GM18867 (cell line): Measurements from ENCODE around the gene SH2D4B.

Experiments used
- ATAC-seq: cut with Tn5 transposase; IDR thresholded peaks from one replicate; pipeline ENCODE4 v1.9.1; 2021; ENCODE audit warnings: mild to moderate bottlenecking, moderate library complexity; ENCODE audit not compliant: unreplicated experiment

SH2D4B gene

GRCh38 chr10:80537736-80538480, at the start of gene SH2D4B:
SH2D4B (plus strand) TSS chr10:80537902; CDS start chr10:80538332, 430 bp downstream.
- no peak for ATAC-seq

GRCh38 chr10:80488539-80489066, 49.1 kb upstream of the SH2D4B start:
- no peak for ATAC-seq

- ATAC-seq: no peak
Observed at GRCh38 chr10:80489371-80490112, 48.2 kb upstream of the SH2D4B start.

- no peak for ATAC-seq
Observed at GRCh38 chr10:80491251-80492102, 46.2 kb upstream of the SH2D4B start.

GRCh38 chr10:80492848-80493521, 44.7 kb upstream of the SH2D4B start:
- ATAC-seq: peak; percentile 49

- peak; percentile 63 for ATAC-seq
Observed at GRCh38 chr10:80493522-80494051, 44.1 kb upstream of the SH2D4B start.

GRCh38 chr10:80496555-80497172, 41.0 kb upstream of the SH2D4B start:
- no peak for ATAC-seq

- ATAC-seq: no peak
Observed at GRCh38 chr10:80497187-80498077, 40.3 kb upstream of the SH2D4B start.

- ATAC-seq: no peak
Observed at GRCh38 chr10:80498078-80498832, 39.4 kb upstream of the SH2D4B start.

- ATAC-seq: no peak
Observed at GRCh38 chr10:80498833-80499741, 38.6 kb upstream of the SH2D4B start.

- ATAC-seq: no peak
Observed at GRCh38 chr10:80500572-80501380, 36.9 kb upstream of the SH2D4B start.

- ATAC-seq: no peak
Observed at GRCh38 chr10:80501381-80501912, 36.3 kb upstream of the SH2D4B start.

GRCh38 chr10:80501913-80502521, 35.7 kb upstream of the SH2D4B start:
- ATAC-seq: no peak

- no peak for ATAC-seq
Observed at GRCh38 chr10:80502621-80503583, 34.8 kb upstream of the SH2D4B start.
